ENCODE results near the gene INO80D. TPM values are rescaled to one million over a fixed set of nuclear protein-coding genes. Genes with fewer than 3 reads are reported as not detected.

INO80D gene
- total and polyA plus RNA-seq, 2 of the 8 experiments (the other 6 are each of a cell fraction or from before 2014, with no cell fraction given): 6.2 to 37.4 TPM

DNA sequence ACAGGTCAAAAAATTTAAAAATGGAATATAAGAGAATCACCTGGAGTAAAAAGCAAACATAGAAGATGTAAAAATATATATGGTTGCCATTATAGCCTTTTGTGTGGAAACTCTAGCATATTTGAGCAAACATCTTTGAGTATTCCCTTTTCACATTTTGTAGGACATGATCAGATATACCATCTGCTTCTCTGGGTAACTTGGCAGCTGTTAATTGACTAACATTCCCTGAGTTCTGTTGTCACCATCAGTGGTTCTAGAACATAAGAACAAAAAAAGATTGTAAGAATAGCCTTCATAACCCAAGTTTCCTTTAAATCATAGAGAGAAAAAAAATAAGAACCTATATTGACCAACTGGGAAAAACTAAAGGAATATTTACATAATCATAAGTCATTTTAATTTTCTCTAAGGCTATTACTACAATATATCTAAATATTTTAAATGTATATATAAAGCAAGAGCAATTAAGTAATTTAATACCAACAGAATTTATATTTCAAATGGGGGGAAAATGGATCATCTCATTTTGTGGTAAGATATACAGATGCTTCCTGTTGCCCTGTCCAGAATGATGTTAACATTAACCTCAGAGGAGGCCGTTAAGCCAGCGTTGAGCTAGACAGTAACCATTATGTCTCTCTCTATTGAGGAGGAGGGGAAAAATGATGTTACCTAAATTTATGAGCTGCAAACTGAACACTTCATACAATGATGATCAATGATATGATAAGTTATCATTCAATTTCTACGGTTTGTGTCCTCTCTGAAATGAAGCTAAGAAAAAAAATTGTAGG, 9.8 kb upstream of the INO80D start (continued):
- TF ChIP-seq, protein P1, sequence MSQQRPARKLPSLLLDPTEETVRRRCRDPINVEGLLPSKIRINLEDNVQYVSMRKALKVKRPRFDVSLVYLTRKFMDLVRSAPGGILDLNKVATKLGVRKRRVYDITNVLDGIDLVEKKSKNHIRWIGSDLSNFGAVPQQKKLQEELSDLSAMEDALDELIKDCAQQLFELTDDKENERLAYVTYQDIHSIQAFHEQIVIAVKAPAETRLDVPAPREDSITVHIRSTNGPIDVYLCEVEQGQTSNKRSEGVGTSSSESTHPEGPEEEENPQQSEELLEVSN (IDR thresholded peaks at IDR 0.05): no peak

Data from H1 (cell line).